T-helper 1 cell (primary cell): ENCODE results near the gene SLC30A5.

Source experiments
- DNase-seq, 5 donors: peaks; one replicate each; pipeline ENCODE4 v3.0.0-alpha.2; 2012 to 2020

Gene SLC30A5

GRCh38 chr5:69167929-69168328, 74.1 kb downstream of the SLC30A5 start:
- no peak for DNase-seq

GRCh38 chr5:69170495-69170894, 76.7 kb downstream of the SLC30A5 start:
- no peak for DNase-seq

- DNase-seq: no peak
Measured at GRCh38 chr5:69170969-69171368, 77.2 kb downstream of the SLC30A5 start.
